HG03025 (cell line): Measurements from ENCODE around the gene FADS2.

ENCODE experiments used
- ATAC-seq: cut with Tn5 transposase; IDR thresholded peaks from one replicate; pipeline ENCODE4 v1.9.1; 2021; ENCODE audit warnings: mild to moderate bottlenecking, moderate library complexity; ENCODE audit not compliant: unreplicated experiment, low FRiP score

FADS2 gene

DNA sequence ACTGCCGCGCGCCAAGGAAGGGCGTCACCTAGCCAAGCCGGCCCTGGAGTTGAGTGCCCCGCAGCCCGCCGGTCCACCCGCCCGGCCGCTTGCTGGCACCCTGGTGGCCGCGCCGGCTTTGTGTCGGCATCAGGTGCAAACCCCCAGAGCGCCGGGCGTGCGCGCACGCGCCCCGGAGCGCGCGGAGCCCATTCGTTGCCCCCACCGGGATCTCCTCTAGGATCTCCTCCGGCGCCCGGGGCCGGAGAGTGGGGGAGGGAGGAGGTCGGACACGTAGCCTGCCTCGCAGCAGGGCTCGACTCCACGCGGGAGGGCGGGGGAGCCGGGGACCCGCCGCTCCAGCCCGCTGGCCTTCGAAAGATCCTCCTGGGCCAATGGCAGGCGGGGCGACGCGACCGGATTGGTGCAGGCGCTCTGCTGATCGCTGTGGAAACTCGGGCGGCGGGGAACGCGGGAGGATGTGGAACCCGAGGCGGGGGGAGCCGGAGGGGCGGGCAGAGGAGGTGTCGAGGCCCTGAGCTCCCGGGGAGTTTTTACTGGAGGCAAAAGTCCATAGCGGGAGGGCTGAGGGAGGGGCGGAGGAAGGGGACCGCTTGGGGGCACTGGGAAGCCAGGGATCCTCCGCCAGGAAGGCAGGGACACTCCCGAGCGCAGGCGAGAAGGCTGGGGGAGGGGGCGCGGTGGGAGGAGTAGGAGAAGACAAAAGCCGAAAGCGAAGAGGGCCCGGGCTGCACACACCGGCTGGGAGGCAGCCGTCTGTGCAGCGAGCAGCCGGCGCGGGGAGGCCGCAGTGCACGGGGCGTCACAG is at the start of gene FADS2:
Gene FADS2, plus strand, starts transcription at position 730 of the 808 bp plus-strand sequence. CDS start 91 bp downstream, outside the sequence.
- peak; percentile 64 for ATAC-seq

DNA sequence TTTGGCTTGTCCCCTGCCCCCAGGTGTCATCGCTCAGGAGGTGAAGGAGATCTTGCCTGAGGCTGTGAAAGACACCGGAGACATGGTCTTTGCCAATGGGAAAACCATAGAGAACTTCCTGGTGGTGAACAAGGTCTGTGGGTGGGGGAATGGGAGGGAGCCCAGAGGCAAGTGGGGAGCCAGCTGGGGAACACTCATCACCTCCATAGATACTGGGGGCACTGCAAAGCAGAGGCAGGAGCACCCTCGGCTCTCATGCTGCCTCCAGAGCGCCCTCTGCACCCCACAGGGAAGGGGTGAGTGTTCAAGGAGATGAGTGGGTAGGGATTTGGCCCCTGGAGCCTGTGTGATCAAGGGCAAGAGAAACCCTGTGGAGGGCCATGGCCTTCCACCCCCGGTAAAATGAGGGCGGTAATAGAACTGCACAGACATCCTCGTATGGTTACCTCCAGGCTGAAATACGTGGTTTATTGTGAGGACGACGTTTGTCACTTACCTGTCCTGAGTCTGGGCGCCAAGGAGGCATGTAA is 49.7 kb upstream of the FADS2 start:
- ATAC-seq, result no peak

DNA sequence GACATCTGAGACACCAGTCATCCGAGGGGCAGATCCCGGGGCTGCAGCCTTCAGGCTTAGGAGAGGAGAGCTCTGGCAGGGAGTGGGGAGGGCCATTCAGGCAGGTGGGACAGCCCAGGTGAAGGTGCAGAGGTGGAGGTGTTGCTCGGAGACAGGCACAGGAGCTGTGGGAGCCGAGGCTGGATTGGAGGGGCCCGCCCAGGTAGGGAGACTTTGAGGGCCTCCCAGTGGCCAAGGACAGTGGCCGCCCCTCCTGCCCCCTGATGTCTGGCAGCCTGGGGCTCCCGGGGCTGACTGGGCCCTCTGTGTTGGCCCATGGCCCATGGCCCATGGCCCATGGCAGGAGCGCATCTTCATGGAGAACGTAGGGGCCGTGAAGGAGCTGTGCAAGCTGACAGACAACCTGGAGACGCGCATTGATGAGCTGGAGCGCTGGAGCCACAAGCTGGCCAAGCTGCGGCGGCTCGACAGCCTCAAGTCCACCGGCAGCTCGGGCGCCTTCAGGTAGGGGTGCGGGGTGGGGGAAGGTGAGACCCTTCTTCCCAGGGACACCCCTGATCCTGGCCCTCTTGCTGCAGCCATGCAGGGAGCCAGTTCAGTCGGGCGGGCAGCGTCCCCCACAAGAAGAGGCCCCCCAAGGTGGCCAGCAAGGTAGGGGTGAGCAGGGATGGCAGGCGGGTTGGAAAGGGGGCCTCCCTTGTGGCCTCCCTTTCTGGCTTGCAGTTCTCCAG is 49.0 kb upstream of the FADS2 start:
- ATAC-seq, result no peak

GRCh38 chr11:61779666-61780525 is 48.2 kb upstream of the FADS2 start:
- no peak for ATAC-seq

DNA sequence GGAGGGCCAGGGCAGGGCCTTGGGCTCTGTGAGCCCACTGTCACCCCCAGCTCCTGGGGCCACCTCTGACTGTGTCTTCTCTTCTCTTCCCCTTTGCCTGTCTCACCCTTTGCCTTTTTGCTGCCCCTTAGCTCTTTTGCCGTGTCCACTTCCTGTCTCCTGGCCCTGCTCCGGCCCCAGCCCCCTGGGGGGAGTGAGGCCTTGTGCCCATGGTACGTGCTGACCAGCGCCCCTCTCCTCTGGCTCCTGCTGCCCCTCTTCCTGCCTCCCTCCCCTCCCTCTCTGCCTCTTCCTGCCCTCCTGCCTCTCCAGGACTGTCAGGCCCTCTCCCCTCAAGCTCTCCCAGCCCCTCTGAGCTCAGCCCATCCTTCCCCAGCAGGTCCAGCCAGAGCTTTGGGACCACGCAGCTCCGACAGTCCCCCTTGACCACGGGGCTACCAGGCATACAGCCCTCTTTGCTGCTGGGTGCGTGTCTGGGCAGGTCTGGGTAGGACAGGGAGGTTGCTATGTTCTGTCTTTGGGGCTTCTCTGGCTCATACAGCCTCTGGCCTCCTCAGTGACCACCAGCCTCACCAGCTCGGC is 47.4 kb upstream of the FADS2 start:
- no peak for ATAC-seq

DNA sequence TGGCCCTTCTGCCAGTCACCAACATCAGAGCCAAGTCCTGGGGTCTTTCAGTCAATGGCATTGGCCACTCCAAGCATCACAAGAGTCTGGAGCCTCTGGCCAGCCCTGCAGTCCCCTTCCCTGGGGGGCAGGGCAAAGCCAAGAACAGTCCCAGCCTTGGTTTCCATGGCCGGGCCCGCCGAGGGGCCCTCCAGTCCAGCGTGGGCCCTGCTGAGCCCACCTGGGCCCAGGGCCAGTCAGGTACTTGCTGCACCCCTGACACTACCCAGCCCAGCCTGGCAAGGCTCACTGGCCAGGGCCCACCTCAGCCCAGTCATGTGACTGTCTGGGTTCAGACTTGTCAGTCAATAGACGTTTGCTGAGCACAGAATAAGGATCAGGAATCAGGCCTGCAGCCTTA is 46.5 kb upstream of the FADS2 start:
- no peak for ATAC-seq

DNA sequence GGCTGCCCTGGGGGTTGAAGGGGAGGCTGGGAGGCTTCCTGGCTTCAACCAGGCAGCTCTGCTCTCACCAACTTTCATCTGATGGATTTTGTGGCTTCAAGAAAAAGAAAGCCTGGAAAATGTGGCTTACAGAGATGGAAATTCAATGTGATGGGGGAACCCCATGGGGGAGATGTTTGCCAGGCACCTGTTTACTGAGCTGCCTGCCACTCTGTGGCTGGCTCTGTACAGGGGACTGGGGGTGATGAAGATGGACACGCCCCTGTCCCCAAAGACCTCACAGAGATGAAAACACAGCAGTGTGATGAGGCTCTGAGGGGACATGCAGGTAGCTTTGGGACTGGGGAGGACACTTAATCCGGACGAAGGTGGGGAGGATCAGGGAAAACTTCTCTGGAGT is 45.8 kb upstream of the FADS2 start:
- no peak for ATAC-seq

DNA sequence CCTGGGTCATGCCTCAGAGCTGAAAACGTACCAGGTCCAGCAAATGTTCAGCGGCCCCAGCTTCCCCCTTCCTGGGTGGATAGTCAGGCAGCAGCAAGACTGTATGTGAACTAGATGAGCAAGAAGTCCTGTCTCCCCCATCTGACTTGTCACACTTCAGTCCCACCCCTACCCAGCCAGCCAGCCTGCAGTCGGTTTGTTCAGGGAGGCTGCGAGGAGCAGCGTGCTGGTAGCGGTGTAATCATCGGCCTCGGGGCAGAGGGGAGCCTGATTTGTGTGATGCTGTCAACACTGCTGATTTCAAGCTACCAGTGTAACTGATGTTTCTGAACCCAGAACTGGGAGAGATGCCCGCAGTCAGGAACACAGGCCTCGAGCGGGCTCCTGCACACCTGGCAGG is 45.3 kb upstream of the FADS2 start:
- ATAC-seq, result no peak

DNA sequence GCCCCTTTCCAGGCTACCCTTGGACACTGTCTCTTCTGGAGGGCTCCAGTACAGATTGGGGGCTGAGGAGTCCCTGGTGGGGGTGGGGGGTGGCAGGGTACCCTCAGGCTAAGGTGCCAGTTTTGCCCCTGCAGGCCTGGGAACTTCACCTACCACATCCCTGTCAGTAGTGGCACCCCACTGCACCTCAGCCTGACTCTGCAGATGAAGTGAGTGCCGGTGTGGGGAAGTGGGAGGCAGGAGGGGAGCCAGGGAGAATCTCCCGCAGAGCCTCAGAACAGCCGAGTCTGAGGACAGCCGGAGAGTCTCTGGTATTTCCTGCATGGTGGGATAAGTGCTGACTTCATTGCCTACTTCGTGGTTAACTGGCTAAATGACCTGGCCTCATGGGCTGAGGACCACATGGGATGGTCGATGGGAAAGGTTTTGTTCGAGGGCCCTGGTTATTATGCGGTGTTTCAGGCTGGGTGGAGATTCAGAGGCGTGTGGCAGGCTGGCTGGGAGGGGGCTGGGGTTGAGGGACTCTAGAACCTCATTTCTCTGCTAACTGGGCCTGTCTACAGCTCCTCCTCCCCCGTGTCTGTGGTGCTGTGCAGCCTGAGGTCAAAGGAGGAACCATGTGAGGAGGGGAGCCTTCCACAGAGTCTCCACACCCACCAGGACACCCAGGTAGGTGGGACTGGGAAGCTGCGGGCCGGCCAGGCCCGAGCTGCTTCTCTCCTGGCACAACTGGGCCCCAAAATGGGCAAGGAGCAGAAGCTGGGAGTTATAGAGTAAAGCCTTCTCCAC is 44.2 kb upstream of the FADS2 start:
- no peak for ATAC-seq

- ATAC-seq, result no peak
These were observed 43.6 kb upstream of the FADS2 start for GRCh38 chr11:61784506-61784805.

DNA sequence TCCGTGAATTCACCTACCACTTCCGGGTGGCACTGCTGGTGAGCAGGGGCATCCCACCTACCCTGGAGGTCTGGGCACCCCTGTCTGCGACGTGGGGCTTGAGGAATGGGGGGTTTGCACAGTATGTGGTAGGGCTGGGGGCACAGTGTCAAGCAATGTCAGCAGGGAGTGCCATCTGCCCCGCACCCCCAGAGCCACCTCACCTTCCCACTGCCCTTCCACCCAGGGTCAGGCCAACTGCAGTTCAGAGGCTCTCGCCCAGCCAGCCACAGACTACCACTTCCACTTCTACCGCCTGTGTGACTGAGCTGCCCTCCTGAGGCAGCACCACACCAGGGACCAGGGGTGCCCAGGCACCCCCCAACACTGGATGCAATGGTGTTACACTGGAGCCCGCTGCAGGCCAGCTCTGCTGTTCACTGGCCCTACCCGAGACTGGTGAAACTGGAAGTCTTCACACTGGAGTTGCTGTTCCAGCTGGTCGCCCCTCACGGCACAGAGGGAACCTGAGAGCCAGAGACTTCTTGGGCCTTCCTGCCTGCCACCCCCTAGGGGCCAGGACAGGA is 42.2 kb upstream of the FADS2 start:
- ATAC-seq, result no peak

GRCh38 chr11:61787928-61788491 is 40.1 kb upstream of the FADS2 start:
- ATAC-seq, result no peak

- no peak for ATAC-seq
These were observed 36.3 kb upstream of the FADS2 start for GRCh38 chr11:61791737-61792309.

- peak; percentile 75 for ATAC-seq
These were observed 35.6 kb upstream of the FADS2 start, which contains the start of the genes FEN1 and TMEM258 for GRCh38 chr11:61792310-61793082. Gene FEN1 (plus strand): TSS chr11:61792911. CDS start chr11:61795362, 2,451 bp downstream. Gene TMEM258 (minus strand): TSS chr11:61792599. CDS start chr11:61792558, 41 bp downstream.

DNA sequence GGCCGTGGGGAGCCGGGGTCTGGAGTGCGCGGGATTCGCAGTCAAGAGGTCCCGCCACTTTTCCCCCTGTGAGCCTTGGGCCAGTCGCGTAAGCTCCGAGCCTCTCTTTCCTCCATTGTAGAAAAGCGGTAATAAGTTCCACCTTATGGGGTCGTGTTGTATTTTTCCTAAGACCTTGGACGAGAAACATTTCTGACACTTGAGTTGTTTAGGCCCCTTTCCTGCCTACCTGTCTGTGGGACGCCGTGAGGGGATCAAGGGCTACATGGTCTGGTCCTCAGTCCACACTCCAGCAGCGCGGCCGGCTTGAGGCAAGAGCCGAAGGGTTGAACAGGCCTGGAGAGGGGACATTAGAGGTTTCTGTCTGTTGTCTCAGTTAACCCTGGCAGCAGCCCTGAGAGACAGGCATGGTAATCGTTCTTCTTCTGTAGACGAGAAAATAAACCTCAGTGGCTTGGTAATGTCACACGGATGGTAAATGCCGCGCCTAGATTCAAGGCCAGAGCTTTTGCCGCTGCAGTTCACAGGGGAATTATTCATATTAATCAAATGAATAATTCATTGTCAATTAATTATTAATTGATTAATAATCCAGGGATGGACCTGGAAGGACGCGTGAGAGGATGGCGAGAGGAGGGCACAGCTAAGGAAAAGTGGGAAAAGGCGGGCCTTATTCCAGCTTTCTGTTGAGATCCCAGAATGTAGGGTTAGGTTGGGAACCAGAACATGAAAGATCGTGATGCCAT is 34.8 kb upstream of the FADS2 start:
- ATAC-seq, result no peak

DNA sequence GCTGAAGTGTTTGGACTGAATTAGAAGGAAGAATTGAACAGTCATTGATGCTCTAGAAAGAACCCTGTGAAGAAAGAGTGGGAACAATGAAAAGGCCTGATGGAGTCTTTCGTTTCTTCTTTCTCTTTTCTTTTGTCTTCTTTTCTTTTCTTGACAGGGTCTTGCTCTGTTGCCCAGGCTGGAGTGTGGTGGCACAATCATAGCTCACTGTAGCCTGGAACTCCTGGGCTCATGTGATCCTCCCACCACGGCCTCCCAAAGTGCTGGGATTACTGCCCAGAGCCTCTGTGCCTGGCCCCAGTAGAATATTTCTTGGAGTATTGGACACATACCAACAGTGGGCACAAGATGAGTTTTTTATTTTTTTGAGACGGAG is 34.3 kb upstream of the FADS2 start:
- no peak for ATAC-seq

DNA sequence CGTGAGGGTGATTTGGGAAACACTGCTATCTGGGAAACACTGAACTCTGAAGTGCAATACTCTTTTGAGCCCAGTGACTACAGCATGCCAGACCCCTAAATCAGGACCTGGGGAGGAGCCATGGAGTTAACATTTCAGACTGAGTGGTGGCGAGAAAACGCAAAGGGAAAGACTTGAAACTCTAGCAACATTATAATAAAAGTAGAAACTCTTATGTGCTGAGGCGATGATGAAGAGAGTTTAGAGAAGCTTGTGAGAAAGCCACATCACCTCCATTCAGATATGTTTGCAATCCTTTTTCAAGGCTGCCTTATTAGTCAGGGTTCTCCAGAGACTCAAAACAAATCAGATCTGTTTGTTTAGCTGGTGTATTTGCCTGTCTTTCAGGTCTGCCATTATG is 33.5 kb upstream of the FADS2 start:
- ATAC-seq, result no peak
